GM11168 (cell line): ENCODE results near the gene GID8.

Experiments
- in situ Hi-C: fragments of 300-500 bp; cut with MboI; formaldehyde crosslinking; loops from one replicate; pipeline ENCODE4 v1.12.0; 2022; ENCODE audit warnings: low sequenced_read_pairs; ENCODE audit not compliant: unreplicated experiment

The GID8 gene

DNA sequence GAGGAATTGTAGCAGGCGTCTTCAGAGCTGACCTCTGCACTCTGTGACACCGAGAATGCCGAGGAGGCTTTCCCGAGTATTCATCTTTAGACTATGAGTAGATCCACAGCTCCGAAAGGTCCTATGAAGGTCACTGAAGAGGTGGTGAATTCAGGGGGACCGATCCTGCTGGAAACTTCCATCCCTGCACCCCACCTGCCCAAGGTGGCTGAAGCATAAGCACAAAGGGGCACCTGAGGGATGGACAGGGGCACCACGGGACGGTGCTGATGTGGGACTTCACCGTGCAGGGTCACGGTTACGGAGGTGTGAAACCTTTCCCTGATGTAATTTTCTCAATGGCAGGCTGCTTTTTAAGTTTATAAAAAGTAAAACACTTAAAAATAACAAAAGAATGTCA, 36.1 kb upstream of the GID8 start:
- in situ Hi-C loops = no loop called here

GRCh38 chr20:62902926-62903615, 34.9 kb upstream of the GID8 start:
- in situ Hi-C loops = no loop called here

- in situ Hi-C loops = no loop called here
Observed at GRCh38 chr20:62905536-62906117, 32.3 kb upstream of the GID8 start.

GRCh38 chr20:62906209-62906608, 31.7 kb upstream of the GID8 start:
- in situ Hi-C loops = no loop called here

- in situ Hi-C loops = no loop called here
Observed at GRCh38 chr20:62906647-62907375, 31.1 kb upstream of the GID8 start.

- in situ Hi-C loops = no loop called here
Observed at GRCh38 chr20:62907384-62908317, 30.3 kb upstream of the GID8 start.

DNA sequence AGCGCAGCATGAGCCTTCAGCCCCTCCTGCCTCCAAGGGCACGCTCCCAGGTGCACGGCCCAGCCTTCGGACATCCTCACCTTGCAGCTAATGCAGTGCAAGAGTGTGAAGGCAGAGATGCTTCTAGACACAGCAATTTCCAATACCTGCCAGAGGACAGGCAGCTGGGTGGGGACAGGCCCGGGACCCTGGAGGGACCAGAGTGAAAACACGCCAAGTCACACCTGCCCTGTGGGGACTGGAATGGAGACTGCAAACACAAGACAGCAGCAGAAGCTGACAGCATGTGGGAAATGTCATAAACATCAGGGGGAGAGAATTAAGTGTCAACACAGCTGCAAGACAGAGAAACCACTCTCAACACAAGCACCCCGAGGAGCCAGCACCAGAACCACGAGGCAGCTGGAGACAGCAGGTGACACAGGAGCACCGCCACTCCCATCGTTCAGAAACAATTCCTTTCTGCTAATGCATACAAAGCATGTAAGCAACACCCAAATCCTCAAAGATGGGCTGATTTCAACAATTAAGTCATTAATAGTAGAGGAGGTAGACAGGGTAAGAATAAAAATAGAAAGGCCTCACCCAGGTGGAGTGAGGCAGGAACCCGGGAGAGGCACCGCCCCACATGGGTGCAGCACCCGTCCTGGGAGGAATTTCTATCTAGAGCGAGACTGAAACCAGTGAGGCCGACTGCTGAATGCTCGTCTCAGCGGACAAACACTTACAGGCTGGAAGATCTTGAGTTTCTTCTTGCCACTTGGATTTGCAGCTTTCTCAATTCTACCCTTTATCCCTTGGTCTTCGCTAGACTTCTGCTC, 28.8 kb upstream of the GID8 start:
- in situ Hi-C loops = no loop called here

GRCh38 chr20:62910217-62910766, 27.7 kb upstream of the GID8 start:
- in situ Hi-C loops = no loop called here

DNA sequence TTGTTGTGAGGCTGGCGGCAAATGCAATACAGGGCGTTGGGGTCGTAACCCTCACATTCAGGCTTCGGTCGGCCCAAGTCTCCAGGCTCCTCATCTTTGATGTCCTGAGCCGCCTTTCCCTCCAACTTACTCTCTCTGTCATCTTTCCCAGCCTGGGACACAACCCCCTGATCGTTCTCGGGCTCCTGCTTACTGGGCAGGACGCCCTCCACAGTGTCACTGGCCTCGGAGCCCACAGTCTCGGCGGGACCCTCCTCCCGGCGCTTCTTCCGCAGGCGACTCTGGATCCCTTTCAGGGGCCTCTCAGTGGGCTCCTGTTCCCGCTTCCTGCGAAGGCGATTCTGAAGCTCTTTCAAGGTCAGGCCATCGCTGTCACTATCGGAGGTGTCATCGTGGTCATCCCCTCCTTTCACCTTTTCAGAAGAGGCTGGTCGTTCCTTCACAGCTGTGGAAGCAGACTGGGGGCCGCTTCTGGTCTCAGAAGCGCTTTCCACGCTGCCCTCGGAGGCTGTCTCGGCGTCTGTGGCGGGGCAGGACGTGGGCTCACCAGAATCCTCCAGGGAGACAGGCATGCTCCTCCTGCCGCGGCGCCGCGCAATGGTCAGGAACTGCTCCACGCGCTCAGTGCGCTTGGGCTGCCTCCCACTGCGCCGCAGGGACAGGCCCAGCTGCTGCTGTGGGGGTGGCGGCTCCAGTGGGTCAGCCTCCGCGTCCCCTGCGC, 27.0 kb upstream of the GID8 start:
- in situ Hi-C loops = no loop called here

- in situ Hi-C loops = no loop called here
Observed at GRCh38 chr20:62911701-62912280, 26.2 kb upstream of the GID8 start.

DNA sequence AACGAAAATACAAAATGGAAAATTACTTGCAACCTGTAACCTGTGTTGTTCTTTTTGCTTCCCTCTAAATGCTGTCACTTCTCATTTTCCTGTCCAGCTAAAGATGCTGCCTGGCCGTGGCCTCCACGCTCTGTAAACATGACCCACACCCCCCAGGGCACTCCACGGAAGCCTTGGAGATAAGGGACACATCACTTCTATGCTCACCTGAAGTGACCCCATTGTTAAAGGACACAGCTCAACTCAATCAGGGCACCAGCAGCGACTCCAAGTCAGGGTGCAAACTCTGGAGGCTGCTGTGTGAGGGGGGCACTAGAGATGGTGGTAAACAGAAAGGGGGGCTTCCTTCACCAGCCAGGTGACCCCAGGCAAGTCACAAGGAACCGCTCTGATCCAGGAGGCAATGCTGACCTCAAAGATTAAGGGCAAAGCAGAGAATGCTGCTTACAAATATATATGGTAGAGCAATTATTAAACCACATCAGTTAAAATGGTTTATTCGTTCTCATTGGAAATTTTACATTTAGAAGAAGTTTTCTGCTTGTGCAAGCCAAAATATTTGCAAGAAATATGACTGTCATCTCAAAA, 24.8 kb upstream of the GID8 start:
- in situ Hi-C loops = no loop called here

GRCh38 chr20:62914436-62914835, 23.5 kb upstream of the GID8 start:
- in situ Hi-C loops = no loop called here

GRCh38 chr20:62914970-62915457, 22.9 kb upstream of the GID8 start:
- in situ Hi-C loops = no loop called here

- in situ Hi-C loops = no loop called here
Observed at GRCh38 chr20:62916703-62917476, 21.1 kb upstream of the GID8 start.

- in situ Hi-C loops = no loop called here
Observed at GRCh38 chr20:62917720-62918119, 20.2 kb upstream of the GID8 start.

DNA sequence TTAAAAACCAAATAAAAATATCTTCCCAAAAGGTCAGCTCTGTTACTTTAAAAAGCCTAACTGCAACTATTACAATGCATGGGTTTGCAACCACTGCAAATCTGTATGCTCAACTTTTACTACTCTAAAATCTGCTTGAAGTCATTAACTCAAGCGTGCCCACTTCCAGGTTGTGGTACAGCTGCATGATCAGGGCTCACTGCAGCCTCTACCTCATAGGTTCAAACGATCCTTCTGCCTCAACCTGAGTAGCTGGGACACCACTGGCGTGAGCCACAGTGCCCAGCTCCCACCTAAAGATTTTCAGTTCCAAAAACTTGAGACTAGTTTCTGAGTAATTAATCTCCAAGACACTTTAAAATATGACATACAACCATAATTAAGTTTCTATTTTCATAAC, 19.8 kb upstream of the GID8 start:
- in situ Hi-C loops = no loop called here

DNA sequence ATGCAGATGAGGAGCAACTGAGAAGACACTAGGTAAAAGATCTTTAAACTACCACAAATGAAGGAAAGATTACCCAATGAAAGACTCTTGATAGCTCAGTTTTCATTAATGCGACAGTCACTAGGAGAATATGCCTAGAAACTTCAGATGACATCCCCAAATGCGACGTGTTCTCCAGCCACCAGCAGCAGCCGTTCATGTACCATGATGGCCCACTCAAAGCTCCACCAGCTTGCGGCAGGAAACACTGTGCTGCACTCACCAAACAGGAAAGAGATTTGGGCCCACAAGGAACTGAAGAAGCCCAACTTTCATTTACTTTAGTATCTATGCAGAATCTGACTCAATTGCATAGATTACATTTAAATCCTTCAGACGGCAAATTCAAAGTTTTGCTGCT, 19.1 kb upstream of the GID8 start:
- in situ Hi-C loops = no loop called here
